ENCODE measurements around the gene TMEM181.

Gene TMEM181

DNA sequence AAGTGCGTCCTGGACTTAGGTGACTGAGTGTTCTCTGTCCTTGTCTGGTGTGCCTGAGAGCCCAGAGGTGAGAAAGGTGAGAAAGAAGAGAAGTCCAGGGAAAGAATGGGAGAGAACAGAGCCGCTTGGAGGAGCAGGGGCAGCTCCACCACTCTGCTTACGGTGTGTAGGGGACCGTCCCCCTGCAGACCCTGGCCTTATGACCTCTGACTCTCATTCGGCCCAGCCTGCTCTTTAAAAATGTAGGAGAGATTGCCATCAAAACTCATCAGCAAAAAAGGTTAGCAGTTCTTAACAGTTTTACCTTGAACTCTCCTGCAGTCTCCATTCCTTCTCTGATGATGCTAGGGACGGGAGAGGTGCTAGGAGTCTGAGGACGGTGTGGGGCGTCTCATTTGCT, 2.0 kb downstream of the TMEM181 start:
- DNase-seq (ENCODE audit: low spot score) (no peak), ATAC-seq (ENCODE audit: low read depth) (no peak)
- Histone ChIP-seq H3K27me3 (ENCODE audit: insufficient read depth, poor library complexity, severe bottlenecking) (no peaks in the 10 kb centered on the region), H3K27ac (ENCODE audit: poor library complexity, severe bottlenecking) (no peak overlapping the region), H3K9me3 (ENCODE audit: severe bottlenecking) (no peaks in the 10 kb centered on the region), H3K4me1 (ENCODE audit: insufficient read depth, poor library complexity, severe bottlenecking) (peaks cover 5% of the 10 kb centered on the region), H3K36me3 (ENCODE audit: low read depth) (peaks cover 6% of the 10 kb centered on the region; the same call in 1 of the 2 replicates), H3K4me3 (ENCODE audit: severe bottlenecking) (no peak overlapping the region)
- TF ChIP-seq, protein P1, sequence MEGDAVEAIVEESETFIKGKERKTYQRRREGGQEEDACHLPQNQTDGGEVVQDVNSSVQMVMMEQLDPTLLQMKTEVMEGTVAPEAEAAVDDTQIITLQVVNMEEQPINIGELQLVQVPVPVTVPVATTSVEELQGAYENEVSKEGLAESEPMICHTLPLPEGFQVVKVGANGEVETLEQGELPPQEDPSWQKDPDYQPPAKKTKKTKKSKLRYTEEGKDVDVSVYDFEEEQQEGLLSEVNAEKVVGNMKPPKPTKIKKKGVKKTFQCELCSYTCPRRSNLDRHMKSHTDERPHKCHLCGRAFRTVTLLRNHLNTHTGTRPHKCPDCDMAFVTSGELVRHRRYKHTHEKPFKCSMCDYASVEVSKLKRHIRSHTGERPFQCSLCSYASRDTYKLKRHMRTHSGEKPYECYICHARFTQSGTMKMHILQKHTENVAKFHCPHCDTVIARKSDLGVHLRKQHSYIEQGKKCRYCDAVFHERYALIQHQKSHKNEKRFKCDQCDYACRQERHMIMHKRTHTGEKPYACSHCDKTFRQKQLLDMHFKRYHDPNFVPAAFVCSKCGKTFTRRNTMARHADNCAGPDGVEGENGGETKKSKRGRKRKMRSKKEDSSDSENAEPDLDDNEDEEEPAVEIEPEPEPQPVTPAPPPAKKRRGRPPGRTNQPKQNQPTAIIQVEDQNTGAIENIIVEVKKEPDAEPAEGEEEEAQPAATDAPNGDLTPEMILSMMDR (IDR thresholded peaks at IDR 0.05; ENCODE audit: poor library complexity, severe bottlenecking): no peak

DNA sequence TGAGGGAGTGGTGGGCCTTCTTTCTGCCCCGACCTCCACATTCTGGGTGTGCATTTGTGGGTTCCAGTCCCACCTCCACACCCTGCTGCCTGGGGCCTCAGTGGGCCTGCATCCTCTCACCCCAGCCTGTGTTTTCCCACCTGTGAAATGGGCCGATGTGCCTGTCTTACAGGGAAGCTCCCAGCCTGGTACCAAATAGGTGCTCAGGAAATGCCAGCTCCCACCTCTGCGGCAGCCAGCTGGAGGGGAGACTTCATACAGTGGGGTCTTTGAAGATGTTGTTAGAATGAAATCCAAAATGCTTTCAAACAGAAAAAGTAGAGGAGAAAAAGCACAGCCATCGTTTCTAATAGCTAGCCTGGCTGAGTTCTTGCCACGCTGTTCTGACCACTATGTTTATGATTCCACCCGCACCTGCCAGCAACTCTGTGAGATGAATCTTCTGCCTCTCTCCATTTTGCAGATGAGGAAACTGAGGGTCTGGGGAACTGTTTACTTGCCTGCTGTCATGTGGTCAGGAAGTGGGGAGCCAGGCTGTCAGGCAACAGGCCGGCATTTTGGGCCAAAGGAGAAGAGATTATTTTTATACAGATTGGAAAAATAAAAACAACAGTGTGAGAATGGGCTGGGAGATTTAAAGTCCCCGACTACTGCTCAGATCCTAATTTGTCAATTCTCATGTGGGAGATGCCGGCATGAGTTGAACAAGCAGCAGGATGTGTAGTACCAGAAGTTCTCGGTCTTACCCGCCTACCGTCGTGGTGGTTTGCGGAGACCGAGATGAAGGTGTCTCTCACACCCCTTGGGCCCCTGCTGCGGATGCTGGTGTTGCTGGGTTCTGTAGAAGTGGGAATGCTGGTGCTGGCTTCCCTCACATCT, 4.6 kb downstream of the TMEM181 start:
- H3K4me1 ChIP-seq (ENCODE audit: insufficient read depth, poor library complexity, severe bottlenecking): peaks cover 11% of the 10 kb centered on the region
- H3K27me3 ChIP-seq (ENCODE audit: insufficient read depth, poor library complexity, severe bottlenecking): no peaks in the 10 kb centered on the region
- peaks cover 9% of the 10 kb centered on the region; the same call in 1 of the 2 replicates for H3K36me3 ChIP-seq (ENCODE audit: low read depth)
- ATAC-seq (ENCODE audit: low read depth) (no peak), DNase-seq (ENCODE audit: low spot score) (no peak)
- TF ChIP-seq, protein P1 (IDR thresholded peaks at IDR 0.05; ENCODE audit: poor library complexity, severe bottlenecking): no peak
- H3K9me3 ChIP-seq (ENCODE audit: severe bottlenecking): no peaks in the 10 kb centered on the region
- no peak overlapping the region for H3K27ac ChIP-seq (ENCODE audit: poor library complexity, severe bottlenecking)
- H3K4me3 ChIP-seq (ENCODE audit: severe bottlenecking): no peak overlapping the region

DNA sequence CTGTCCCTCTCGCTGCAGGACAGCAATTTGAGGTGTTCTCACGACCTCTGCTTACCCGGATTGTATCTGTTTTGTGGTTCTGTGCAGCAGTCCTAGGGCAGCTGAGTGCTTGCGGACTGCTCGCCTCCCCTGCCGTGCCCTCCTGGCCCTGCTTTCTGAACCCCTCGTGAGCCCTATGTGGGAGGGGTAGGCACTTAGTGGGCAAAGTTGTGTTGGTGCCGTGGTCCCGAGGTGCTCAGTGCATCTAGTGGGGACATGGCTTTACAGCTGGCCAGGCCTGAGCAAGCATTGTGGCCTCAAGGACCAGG, 5.2 kb downstream of the TMEM181 start:
- TF ChIP-seq, protein P1 (IDR thresholded peaks at IDR 0.05; ENCODE audit: poor library complexity, severe bottlenecking): no peak
- H3K9me3 ChIP-seq (ENCODE audit: severe bottlenecking): no peaks in the 10 kb centered on the region
- no peak for DNase-seq (ENCODE audit: low spot score)
- peaks cover 9% of the 10 kb centered on the region; the same call in 1 of the 2 replicates for H3K36me3 ChIP-seq (ENCODE audit: low read depth)
- peaks cover 11% of the 10 kb centered on the region for H3K4me1 ChIP-seq (ENCODE audit: insufficient read depth, poor library complexity, severe bottlenecking)
- no peak overlapping the region for H3K4me3 ChIP-seq (ENCODE audit: severe bottlenecking)
- no peak overlapping the region for H3K27ac ChIP-seq (ENCODE audit: poor library complexity, severe bottlenecking)
- no peaks in the 10 kb centered on the region for H3K27me3 ChIP-seq (ENCODE audit: insufficient read depth, poor library complexity, severe bottlenecking)
- ATAC-seq (ENCODE audit: low read depth): no peak

DNA sequence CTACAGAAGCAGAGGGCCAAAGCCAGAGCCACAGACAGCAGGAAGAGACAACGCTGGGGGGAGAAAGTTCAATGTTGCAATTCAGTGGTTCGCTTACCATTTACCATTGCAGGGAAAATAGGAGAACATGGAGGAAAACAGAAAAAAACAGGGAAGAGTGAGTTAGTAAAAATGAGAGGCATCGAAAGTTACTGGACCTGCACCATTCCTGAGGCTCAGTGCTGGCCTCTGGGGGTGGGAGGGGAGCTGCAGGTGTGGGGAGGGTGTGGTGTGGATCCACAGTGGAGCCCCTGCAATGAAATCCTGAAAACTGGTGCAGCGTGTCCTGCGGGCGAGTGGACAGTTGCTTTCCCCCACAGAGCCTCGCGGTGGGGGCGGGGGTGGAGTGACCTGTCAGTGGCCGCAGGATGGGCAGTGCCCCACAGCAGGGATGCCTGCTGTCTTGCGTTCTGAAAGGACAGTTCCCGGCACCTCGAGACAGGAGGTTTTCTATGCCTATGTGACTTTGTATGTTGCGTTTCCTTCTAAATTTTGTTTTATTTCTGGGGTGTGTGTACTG, 5.7 kb downstream of the TMEM181 start:
- ATAC-seq (ENCODE audit: low read depth) (no peak), DNase-seq (ENCODE audit: low spot score) (no peak)
- Histone ChIP-seq H3K36me3 (ENCODE audit: low read depth) (peaks cover 9% of the 10 kb centered on the region; the same call in 1 of the 2 replicates), H3K27ac (ENCODE audit: poor library complexity, severe bottlenecking) (no peak overlapping the region), H3K4me1 (ENCODE audit: insufficient read depth, poor library complexity, severe bottlenecking) (peaks cover 11% of the 10 kb centered on the region), H3K4me3 (ENCODE audit: severe bottlenecking) (no peak overlapping the region), H3K27me3 (ENCODE audit: insufficient read depth, poor library complexity, severe bottlenecking) (no peaks in the 10 kb centered on the region), H3K9me3 (ENCODE audit: severe bottlenecking) (no peaks in the 10 kb centered on the region)
- TF ChIP-seq, protein P1 (IDR thresholded peaks at IDR 0.05; ENCODE audit: poor library complexity, severe bottlenecking): no peak
